OCI-LY3 (cell line): ENCODE results near the gene VNN1.

Experiments used
- H2AFZ ChIP-seq: fragments of 200-600, 300-600 bp; shearing (Covaris generic); 2 replicates; pipeline ENCODE4 v1.6.0; 2014; ENCODE audit warnings: antibody characterized with exemption, low read depth, low read length
- H3K27ac ChIP-seq: fragments of 200-600, 300-600 bp; sonication (generic); 2 replicates; pipeline ENCODE4 v1.5.1; 2014; ENCODE audit warnings: mild to moderate bottlenecking, low read length, moderate library complexity, mixed read lengths
- H3K27me3 ChIP-seq: fragments of 200-600, 300-600 bp; sonication (generic); 2 replicates; pipeline ENCODE4 v1.6.1; 2014; ENCODE audit warnings: low read depth, low read length, mixed read lengths
- H3K36me3 ChIP-seq: fragments of 200-600, 300-600 bp; sonication (generic); replicated peaks from 2 replicates; pipeline ENCODE3; 2014; ENCODE audit warnings: low read depth, low read length, mixed read lengths
- H3K4me1 ChIP-seq: fragments of 300-600, 200-600 bp; sonication (generic); 2 replicates; pipeline ENCODE4 v1.6.1; 2014; ENCODE audit warnings: low read length, mixed read lengths
- H3K4me2 ChIP-seq: fragments of 200-600, 300-600 bp; sonication (generic); 2 replicates; pipeline ENCODE4 v1.6.1; 2014; ENCODE audit warnings: low read length, mixed read lengths
- H3K4me3 ChIP-seq: fragments of 300-600, 200-600 bp; sonication (generic); 2 replicates; pipeline ENCODE4 v1.5.1; 2014; ENCODE audit warnings: antibody characterized with exemption, mild to moderate bottlenecking, low read length, moderate library complexity
- H3K79me2 ChIP-seq: fragments of 300-600, 200-600 bp; shearing (Covaris generic); 2 replicates; pipeline ENCODE4 v1.6.1; 2014; ENCODE audit warnings: mild to moderate bottlenecking, low read length, mixed read lengths
- H3K9ac ChIP-seq: fragments of 300-600, 200-600 bp; shearing (Covaris generic); 2 replicates; pipeline ENCODE4 v1.6.0; 2014; ENCODE audit warnings: mild to moderate bottlenecking, low read length, moderate library complexity
- H3K9me3 ChIP-seq: fragments of 200-600, 300-600 bp; shearing (Covaris generic); 2 replicates; pipeline ENCODE4 v1.6.1; 2014; ENCODE audit warnings: low read length, mixed read lengths; ENCODE audit not compliant: insufficient read depth
- H4K20me1 ChIP-seq: fragments of 200-600, 300-600 bp; sonication (generic); 2 replicates; pipeline ENCODE4 v1.6.1; 2016; ENCODE audit warnings: low read length, mixed read lengths; ENCODE audit not compliant: insufficient read depth
- CTCF ChIP-seq: fragments of 200-600, 300-600 bp; sonication (generic); IDR thresholded peaks from 2 replicates; pipeline ENCODE4 v1.5.1; 2014; ENCODE audit warnings: antibody characterized with exemption, low read length, low read depth
- EZH2phosphoT487 ChIP-seq: fragments of 200-600 bp; shearing (Covaris generic); IDR thresholded peaks from 2 replicates; pipeline ENCODE4 v1.6.1; 2018; ENCODE audit warnings: antibody characterized with exemption, mixed run types, low read depth

VNN1 gene

GRCh38 chr6:132749111-132749510, 35.3 kb upstream of the VNN1 start:
- Histone ChIP-seq H3K27ac (no peak overlapping the region), H4K20me1 (no peaks in the 10 kb centered on the region), H3K4me3 (no peak overlapping the region), H3K9ac (no peak overlapping the region), H2AFZ (no peak overlapping the region), H3K79me2 (no peaks in the 10 kb centered on the region), H3K36me3 (peaks cover 16% of the 10 kb centered on the region), H3K9me3 (no peaks in the 10 kb centered on the region), H3K27me3 (no peaks in the 10 kb centered on the region), H3K4me1 (peaks cover 45% of the 10 kb centered on the region), H3K4me2 (no peak overlapping the region)
- no peak for TF ChIP-seq EZH2phosphoT487
- no peak for TF ChIP-seq CTCF

GRCh38 chr6:132748446-132748845, 34.6 kb upstream of the VNN1 start:
- no peaks in the 10 kb centered on the region for H4K20me1 ChIP-seq
- TF ChIP-seq EZH2phosphoT487: no peak
- no peak for TF ChIP-seq CTCF
- H3K27me3 ChIP-seq: no peaks in the 10 kb centered on the region
- H3K4me2 ChIP-seq: no peak overlapping the region
- no peak overlapping the region for H2AFZ ChIP-seq
- peaks cover 16% of the 10 kb centered on the region for H3K36me3 ChIP-seq
- H3K9ac ChIP-seq: no peak overlapping the region
- H3K4me3 ChIP-seq: no peak overlapping the region
- no peak overlapping the region for H3K27ac ChIP-seq
- peaks cover 45% of the 10 kb centered on the region for H3K4me1 ChIP-seq
- H3K79me2 ChIP-seq: no peaks in the 10 kb centered on the region
- H3K9me3 ChIP-seq: no peaks in the 10 kb centered on the region

DNA sequence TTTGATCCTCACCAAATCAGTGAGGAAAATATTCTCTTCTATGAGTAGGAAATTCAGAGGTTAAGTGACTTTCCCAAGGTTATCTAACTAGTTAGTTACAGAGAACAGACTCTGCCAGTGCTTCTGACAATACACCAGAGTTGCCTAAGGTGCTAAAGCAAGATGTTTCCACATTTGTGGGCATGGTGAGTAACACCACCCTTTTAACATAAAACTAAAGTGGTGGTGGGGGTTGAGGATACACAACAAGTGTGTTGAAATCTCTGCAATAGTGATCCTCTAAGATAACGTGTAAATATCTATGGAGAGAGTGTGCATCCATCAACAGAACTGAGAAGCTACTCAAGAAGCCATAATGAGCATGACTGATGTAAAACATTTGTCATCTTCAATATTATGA, 32.2 kb upstream of the VNN1 start:
- Histone ChIP-seq H3K27me3 (no peaks in the 10 kb centered on the region), H3K4me1 (peaks cover 31% of the 10 kb centered on the region), H3K9me3 (no peaks in the 10 kb centered on the region), H3K9ac (no peak overlapping the region), H3K4me3 (no peak overlapping the region), H3K27ac (no peak overlapping the region), H2AFZ (no peak overlapping the region), H3K36me3 (peaks cover 11% of the 10 kb centered on the region), H3K4me2 (no peak overlapping the region), H4K20me1 (no peaks in the 10 kb centered on the region), H3K79me2 (no peaks in the 10 kb centered on the region)
- TF ChIP-seq EZH2phosphoT487 (no peak), CTCF (no peak)

DNA sequence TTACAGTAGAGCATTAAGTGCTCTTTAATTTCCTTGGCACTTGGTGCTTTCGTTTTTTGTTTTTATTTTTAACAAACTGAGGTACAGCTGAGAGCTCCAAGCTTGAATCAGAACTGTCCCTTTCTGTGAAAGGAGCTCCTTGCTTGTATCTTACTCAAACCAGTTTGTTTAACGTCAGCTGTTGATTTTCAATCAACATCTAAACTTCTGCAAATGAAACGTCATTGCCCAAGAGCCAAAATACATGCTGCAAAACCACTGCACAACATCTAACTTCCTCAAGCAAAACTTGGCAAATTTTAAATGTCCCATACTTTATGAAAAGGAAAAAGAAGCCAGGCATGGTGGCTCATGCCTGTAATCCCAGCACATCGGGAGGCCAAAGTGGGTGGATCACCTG, 28.6 kb upstream of the VNN1 start:
- Histone ChIP-seq H3K4me2 (no peak overlapping the region), H3K79me2 (no peaks in the 10 kb centered on the region), H3K4me3 (no peak overlapping the region), H3K9me3 (no peaks in the 10 kb centered on the region), H4K20me1 (no peaks in the 10 kb centered on the region), H3K27me3 (no peaks in the 10 kb centered on the region), H2AFZ (no peak overlapping the region), H3K9ac (no peak overlapping the region), H3K36me3 (no peaks in the 10 kb centered on the region), H3K27ac (no peak overlapping the region), H3K4me1 (peaks cover 5% of the 10 kb centered on the region)
- TF ChIP-seq EZH2phosphoT487 (no peak), CTCF (no peak)
